ENCODE results near the gene KIF16B.

The KIF16B gene

GRCh38 chr20:16387666-16388065 is 185.6 kb downstream of the KIF16B start:
- DNase-seq (ENCODE audit: low read depth) = no peak
- H3K4me3 ChIP-seq (ENCODE audit: low read depth, low read length) = no peak overlapping the region

GRCh38 chr20:16385891-16386290 is 187.4 kb downstream of the KIF16B start:
- no peak for DNase-seq (ENCODE audit: low read depth)

GRCh38 chr20:16385462-16385861 is 187.8 kb downstream of the KIF16B start:
- no peak for DNase-seq (ENCODE audit: low read depth)
- H3K4me3 ChIP-seq (ENCODE audit: low read depth, low read length) = no peak overlapping the region

More at GRCh38 chr20:16385891-16386290, 187.4 kb downstream of the KIF16B start:
- no peak overlapping the region for H3K4me3 ChIP-seq (ENCODE audit: low read depth, low read length)

- DNase-seq (ENCODE audit: low read depth) = no peak
- H3K4me3 ChIP-seq (ENCODE audit: low read depth, low read length) = no peak overlapping the region
Measured at GRCh38 chr20:16381444-16381843, 191.8 kb downstream of the KIF16B start.

- H3K4me3 ChIP-seq (ENCODE audit: low read depth, low read length) = no peak overlapping the region
- DNase-seq (ENCODE audit: low read depth) = no peak
Measured at GRCh38 chr20:16378712-16379370, 194.4 kb downstream of the KIF16B start.

GRCh38 chr20:16378122-16378521 is 195.1 kb downstream of the KIF16B start:
- H3K4me3 ChIP-seq (ENCODE audit: low read depth, low read length) = no peak overlapping the region
- no peak for DNase-seq (ENCODE audit: low read depth)

GRCh38 chr20:16369441-16369840 is 203.8 kb downstream of the KIF16B start:
- no peak for DNase-seq (ENCODE audit: low read depth)
- H3K4me3 ChIP-seq (ENCODE audit: low read depth, low read length) = no peak overlapping the region

- no peak overlapping the region for H3K4me3 ChIP-seq (ENCODE audit: low read depth, low read length)
- peak; percentile 29 for DNase-seq (ENCODE audit: low read depth)
Measured at GRCh38 chr20:16368645-16369292, 204.5 kb downstream of the KIF16B start.

- no peak overlapping the region for H3K4me3 ChIP-seq (ENCODE audit: low read depth, low read length)
- DNase-seq (ENCODE audit: low read depth) = no peak
Measured at GRCh38 chr20:16367948-16368560, 205.2 kb downstream of the KIF16B start.

GRCh38 chr20:16366529-16366928 is 206.7 kb downstream of the KIF16B start:
- no peak for DNase-seq (ENCODE audit: low read depth)

GRCh38 chr20:16364320-16364687 is 208.9 kb downstream of the KIF16B start:
- no peak for DNase-seq (ENCODE audit: low read depth)

More at GRCh38 chr20:16366529-16366928, 206.7 kb downstream of the KIF16B start:
- no peak overlapping the region for H3K4me3 ChIP-seq (ENCODE audit: low read depth, low read length)

GRCh38 chr20:16363506-16364319 is 209.5 kb downstream of the KIF16B start:
- no peak overlapping the region for H3K4me3 ChIP-seq (ENCODE audit: low read depth, low read length)
- no peak for DNase-seq (ENCODE audit: low read depth)

More at GRCh38 chr20:16364320-16364687, 208.9 kb downstream of the KIF16B start:
- no peak overlapping the region for H3K4me3 ChIP-seq (ENCODE audit: low read depth, low read length)

- H3K4me3 ChIP-seq (ENCODE audit: low read depth, low read length) = no peak overlapping the region
- no peak for DNase-seq (ENCODE audit: low read depth)
Measured at GRCh38 chr20:16362642-16363041, 210.6 kb downstream of the KIF16B start.

GRCh38 chr20:16360668-16361067 is 212.6 kb downstream of the KIF16B start:
- H3K4me3 ChIP-seq (ENCODE audit: low read depth, low read length) = no peak overlapping the region
- DNase-seq (ENCODE audit: low read depth) = no peak

- no peak for DNase-seq (ENCODE audit: low read depth)
- no peak overlapping the region for H3K4me3 ChIP-seq (ENCODE audit: low read depth, low read length)
Measured at GRCh38 chr20:16353417-16353781, 219.8 kb downstream of the KIF16B start.

- DNase-seq (ENCODE audit: low read depth) = no peak
Measured at GRCh38 chr20:16352751-16353416, 220.4 kb downstream of the KIF16B start.

GRCh38 chr20:16352321-16352720 is 220.9 kb downstream of the KIF16B start:
- no peak overlapping the region for H3K4me3 ChIP-seq (ENCODE audit: low read depth, low read length)
- DNase-seq (ENCODE audit: low read depth) = no peak

More at GRCh38 chr20:16352751-16353416, 220.4 kb downstream of the KIF16B start:
- H3K4me3 ChIP-seq (ENCODE audit: low read depth, low read length) = no peak overlapping the region

GRCh38 chr20:16351415-16351814 is 221.8 kb downstream of the KIF16B start:
- DNase-seq (ENCODE audit: low read depth) = no peak
- no peak overlapping the region for H3K4me3 ChIP-seq (ENCODE audit: low read depth, low read length)

GRCh38 chr20:16350465-16350864 is 222.8 kb downstream of the KIF16B start:
- no peak for DNase-seq (ENCODE audit: low read depth)
- no peak overlapping the region for H3K4me3 ChIP-seq (ENCODE audit: low read depth, low read length)
